HG02759 (cell line): ENCODE data around the gene SRGAP2B.
"Not testable (repeated sequence)": the region's sequence is repeated elsewhere in the genome, so short reads cannot be mapped to it uniquely, and the experiment has no call there.

Experiments
- ATAC-seq: cut with Tn5 transposase; IDR thresholded peaks from one replicate; pipeline ENCODE4 v1.9.1; 2021; ENCODE audit warnings: mild to moderate bottlenecking, moderate library complexity; ENCODE audit not compliant: unreplicated experiment

Gene SRGAP2B

GRCh38 chr1:145047553-145047952, 47.6 kb downstream of the SRGAP2B start:
- ATAC-seq, result not testable (repeated sequence)

- not testable (repeated sequence) for ATAC-seq
Measured at GRCh38 chr1:145045571-145046273, 49.4 kb downstream of the SRGAP2B start.

GRCh38 chr1:145041519-145041918, 53.6 kb downstream of the SRGAP2B start:
- peak; percentile 75 for ATAC-seq

DNA sequence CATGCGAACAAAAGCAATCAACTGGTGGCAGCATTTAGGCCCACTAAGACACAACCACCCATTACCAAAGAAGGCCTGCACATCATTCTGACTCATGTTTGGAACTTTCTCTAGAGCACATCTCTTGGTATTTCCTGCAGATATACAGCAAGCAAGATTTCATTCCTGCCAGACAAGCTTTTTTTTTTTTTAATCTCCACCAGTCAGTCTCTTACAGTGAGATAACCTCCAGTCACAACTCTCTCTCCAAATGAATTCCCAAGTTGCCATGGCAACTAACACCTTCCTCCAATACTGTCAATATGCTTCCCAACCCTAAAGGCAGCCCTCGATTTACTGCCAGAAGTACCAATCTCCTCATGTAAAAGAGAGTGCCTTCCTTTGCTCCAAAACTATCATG, 59.1 kb downstream of the SRGAP2B start:
- not testable (repeated sequence) for ATAC-seq

DNA sequence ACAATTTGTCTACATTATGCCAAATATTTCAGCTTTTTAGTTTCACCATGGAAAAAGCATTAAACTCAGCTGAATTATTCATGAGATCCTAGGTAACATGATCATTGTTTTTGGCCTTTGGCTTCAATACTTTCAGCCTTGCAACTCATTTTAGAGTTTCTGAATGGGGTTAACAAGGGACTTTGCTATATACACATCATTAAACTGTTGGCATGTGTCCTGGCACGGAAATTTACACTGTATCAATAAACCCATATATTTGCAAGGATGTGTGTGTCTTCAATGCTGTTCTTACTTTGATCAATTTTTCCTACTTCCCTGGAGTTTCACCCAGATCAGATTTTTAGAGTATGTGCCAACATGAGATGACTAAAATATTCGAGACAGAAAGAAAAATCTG, 61.6 kb downstream of the SRGAP2B start:
- not testable (repeated sequence) for ATAC-seq

DNA sequence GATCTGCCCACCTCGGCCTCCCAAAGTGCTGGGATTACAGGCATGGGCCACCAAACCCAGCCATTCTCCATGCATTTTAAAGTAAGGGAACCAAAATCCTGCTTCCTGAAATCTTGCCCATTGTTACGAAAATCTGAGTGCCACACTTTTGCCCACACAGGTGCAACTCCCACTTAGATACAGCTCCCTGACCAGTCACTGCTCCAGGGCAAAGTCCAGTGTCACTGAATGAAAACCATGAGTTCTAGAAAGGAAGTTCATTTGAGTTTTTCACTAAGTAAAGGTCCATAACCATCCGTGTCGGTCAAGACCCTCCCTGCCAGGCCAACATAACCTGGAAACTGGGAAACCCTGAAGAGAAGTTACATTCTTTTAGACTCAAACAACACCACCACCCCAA, 67.9 kb downstream of the SRGAP2B start:
- ATAC-seq, result not testable (repeated sequence)

GRCh38 chr1:145025286-145025685, 69.8 kb downstream of the SRGAP2B start:
- ATAC-seq, result not testable (repeated sequence)

DNA sequence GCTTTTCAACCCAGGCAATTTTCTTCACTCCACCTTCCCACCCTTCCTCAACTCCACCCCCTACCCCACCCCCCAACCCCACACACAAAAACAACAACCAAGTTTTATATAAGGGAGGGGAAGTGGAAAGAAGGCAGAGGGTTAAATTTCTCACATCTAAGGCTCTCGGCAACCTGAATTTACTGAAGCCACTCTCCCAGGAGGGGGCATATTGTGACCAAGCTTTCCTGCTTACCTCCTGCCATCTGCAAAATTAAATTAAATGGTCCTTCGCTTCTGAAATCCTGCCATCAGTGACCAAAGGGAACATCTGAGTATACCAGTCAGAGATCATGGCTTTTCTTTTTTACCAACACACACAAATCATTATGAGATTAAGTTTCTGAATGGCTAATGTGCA, 72.9 kb downstream of the SRGAP2B start:
- ATAC-seq, result not testable (repeated sequence)

- not testable (repeated sequence) for ATAC-seq
Measured at GRCh38 chr1:145021749-145022148, 73.4 kb downstream of the SRGAP2B start.

DNA sequence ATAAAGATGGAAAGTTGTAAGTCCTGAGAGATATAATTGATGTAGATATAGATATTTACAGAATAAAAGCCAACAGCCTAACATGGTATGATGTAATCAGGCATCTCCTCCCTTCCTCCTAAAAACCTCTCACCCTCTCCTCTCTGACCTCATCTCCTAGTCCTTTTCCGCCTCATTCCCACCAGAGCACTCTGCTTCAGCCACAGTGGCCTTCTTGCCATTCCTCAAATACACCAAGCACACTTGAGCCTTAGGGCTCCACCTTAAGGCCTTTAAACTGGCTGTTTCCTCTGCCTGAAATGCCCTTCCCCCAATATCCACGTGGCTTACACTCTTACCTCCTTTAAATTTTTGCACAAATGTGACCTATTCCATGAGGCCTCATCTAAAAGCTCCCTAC, 75.4 kb downstream of the SRGAP2B start:
- not testable (repeated sequence) for ATAC-seq

- ATAC-seq, result not testable (repeated sequence)
Measured at GRCh38 chr1:145017725-145018124, 77.4 kb downstream of the SRGAP2B start.

GRCh38 chr1:145016492-145016862, 78.7 kb downstream of the SRGAP2B start:
- ATAC-seq, result not testable (repeated sequence)

DNA sequence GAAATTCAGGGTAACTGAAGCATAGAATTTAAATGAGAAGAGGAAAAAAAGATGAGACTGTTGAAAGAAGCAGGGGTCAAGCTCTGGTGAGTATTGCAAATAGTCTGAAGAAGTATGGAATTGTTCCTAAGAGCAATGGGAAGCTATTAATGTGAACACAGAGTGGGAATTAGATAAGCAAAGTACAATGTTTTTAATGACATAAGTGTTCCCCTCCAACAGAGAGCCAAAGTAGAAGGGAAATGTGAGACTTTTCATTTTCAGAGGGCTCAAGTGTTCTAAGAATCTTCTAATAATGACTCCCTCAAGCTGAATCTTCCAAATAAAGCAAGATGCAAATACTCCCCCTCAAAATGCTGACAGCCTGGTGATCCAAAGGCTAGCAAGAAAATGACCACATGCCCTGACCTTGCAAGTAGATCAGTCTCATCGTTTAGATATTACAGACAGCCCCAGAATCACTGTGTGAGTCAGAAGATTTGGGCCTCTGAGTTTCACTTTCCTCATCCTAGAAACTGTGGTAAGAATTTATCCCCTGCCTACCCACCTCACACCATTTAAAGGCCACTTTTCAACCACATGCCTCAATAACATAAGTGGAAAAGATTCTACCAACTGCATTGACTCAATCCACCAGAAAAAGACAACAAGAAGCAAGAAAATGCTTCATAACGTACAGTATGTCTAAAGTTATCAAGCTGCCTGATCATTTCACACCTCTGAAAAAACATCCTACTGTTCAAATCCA, 79.2 kb downstream of the SRGAP2B start:
- ATAC-seq, result peak; percentile 59

DNA sequence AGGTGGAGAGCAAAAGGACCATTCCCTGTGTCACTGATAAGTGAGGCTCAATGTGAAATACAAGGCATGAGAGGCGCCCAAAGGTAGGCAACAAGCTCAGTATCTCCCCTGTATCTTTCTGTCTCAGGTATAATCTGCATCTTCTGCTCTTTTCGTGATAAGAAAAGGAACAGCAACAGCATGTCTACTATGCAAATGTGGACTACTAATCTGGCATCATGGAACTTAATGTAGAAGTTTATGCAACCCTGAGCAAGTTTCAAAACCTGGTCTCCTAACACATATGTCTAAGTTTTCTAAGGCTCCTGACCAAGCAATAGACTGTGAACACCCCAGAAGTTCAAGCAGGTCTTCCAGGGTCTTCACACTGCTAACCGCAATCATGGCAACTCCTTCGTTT, 81.8 kb downstream of the SRGAP2B start:
- ATAC-seq, result peak; percentile 29

- not testable (repeated sequence) for ATAC-seq
Measured at GRCh38 chr1:145011811-145012210, 83.3 kb downstream of the SRGAP2B start.

- not testable (repeated sequence) for ATAC-seq
Measured at GRCh38 chr1:145010580-145010979, 84.5 kb downstream of the SRGAP2B start.

- not testable (repeated sequence) for ATAC-seq
Measured at GRCh38 chr1:145009928-145010327, 85.2 kb downstream of the SRGAP2B start.

DNA sequence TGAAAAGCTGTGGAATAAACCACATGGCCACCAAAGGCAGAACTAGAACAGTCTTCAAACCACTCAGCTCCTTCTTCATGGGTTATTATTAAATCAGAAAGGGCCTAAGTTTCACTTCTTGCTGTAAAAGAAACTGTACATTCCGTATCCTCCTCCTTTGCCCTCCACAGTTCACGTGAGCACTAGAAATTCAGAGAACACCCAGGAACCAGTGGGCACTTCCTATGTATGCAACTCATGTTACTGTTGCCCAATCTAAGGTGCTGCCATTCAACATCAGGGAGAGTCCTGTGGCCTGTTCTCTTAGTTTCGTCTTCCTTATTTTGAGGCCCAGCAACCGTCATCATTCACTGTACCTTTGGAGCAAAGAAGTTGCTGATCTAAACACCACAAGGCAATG, 86.7 kb downstream of the SRGAP2B start:
- ATAC-seq, result peak; percentile 64

DNA sequence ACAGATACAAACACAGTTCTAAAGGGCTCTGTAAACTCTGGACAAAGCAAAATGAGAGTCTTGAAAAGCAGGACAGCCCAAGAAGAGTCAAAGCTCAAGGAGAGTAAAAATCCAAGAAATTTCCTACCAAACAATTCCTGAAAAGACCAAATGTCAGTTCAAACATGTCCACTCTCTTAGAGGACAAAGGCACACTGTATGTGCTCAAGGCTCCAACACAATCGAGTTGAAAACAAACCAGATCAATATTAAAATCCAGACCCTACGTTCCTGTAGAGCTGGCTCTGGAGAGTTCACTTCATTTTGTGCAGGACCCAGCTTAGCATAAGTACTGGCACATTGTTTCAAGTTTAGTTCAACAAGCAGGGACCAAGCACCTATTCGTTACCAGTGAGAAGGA, 90.0 kb downstream of the SRGAP2B start:
- not testable (repeated sequence) for ATAC-seq

GRCh38 chr1:145001381-145001780, 93.7 kb downstream of the SRGAP2B start:
- not testable (repeated sequence) for ATAC-seq

DNA sequence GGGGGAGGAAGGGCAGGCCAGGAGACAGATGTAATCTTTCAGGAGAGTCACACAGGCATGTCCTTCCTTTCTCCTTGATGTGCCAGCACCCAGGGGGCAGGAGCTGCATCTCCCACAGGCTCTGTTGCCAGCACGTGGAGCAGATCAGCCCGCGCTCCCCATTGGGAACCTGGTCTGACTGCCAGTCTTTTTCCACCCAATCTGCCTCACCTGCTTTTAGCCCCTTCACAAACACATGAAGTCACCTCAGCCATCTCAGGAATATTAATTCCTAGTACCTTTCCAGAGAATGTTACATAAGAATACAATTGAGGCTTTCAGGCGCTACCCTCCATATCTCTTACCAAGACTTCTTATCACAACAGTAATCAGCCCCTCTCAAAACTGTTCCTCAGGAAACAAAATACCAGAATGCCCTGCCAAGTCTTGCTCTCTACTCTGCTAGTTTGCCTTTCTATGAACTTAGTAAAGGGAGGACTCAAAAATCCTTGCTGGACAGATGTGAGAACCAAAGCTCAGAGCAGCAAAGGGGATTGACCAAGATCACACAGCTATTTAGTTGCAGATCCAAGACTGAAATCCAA, 94.3 kb downstream of the SRGAP2B start:
- not testable (repeated sequence) for ATAC-seq
